H9 (cell line): ENCODE data around the gene MSRB1. TPM values are rescaled to one million over a fixed set of nuclear protein-coding genes. Genes with fewer than 3 reads are reported as not detected.

Experiments used
- DNase-seq: peaks from one replicate; pipeline ENCODE4 v3.0.0-alpha.2; 2017
- H2AFZ ChIP-seq: one replicate; pipeline ENCODE4 v1.6.1; 2013; ENCODE audit warnings: mild to moderate bottlenecking, low read length, control low read depth, moderate library complexity
- H2AK5ac ChIP-seq: 2 replicates; pipeline ENCODE4 v1.6.1; 2013; ENCODE audit warnings: low read length, control low read depth, mixed read lengths; ENCODE audit not compliant: insufficient read length
- H2BK120ac ChIP-seq: one replicate; pipeline ENCODE4 v1.6.1; 2013; ENCODE audit warnings: low read depth, mild to moderate bottlenecking, low read length, control low read depth, inconsistent platforms; ENCODE audit not compliant: poor library complexity, severe bottlenecking
- H2BK12ac ChIP-seq: 2 replicates; pipeline ENCODE4 v1.6.1; 2013; ENCODE audit warnings: low read length, control low read depth, mixed read lengths, low read depth; ENCODE audit not compliant: insufficient read length
- H2BK15ac ChIP-seq: 2 replicates; pipeline ENCODE4 v1.6.1; 2013; ENCODE audit warnings: low read depth, low read length, control low read depth
- H2BK20ac ChIP-seq: one replicate; pipeline ENCODE4 v1.6.1; 2013; ENCODE audit warnings: low read depth, mild to moderate bottlenecking, low read length, control low read depth, inconsistent platforms; ENCODE audit not compliant: poor library complexity, severe bottlenecking
- H2BK5ac ChIP-seq: 2 replicates; pipeline ENCODE4 v1.6.1; 2013; ENCODE audit warnings: low read length, control low read depth, mixed read lengths; ENCODE audit not compliant: insufficient read length
- H3K14ac ChIP-seq: 2 replicates; pipeline ENCODE4 v1.6.1; 2013; ENCODE audit warnings: low read length, control low read depth; ENCODE audit not compliant: insufficient read depth
- H3K18ac ChIP-seq: 2 replicates; pipeline ENCODE4 v1.6.1; 2013; ENCODE audit warnings: low read depth, mild to moderate bottlenecking, mixed read lengths, low read length, control low read depth; ENCODE audit not compliant: insufficient read length
- H3K23ac ChIP-seq: 2 replicates; pipeline ENCODE4 v1.6.1; 2013; ENCODE audit warnings: low read length, control low read depth, mixed read lengths, low read depth; ENCODE audit not compliant: insufficient read length
- H3K23me2 ChIP-seq: 2 replicates; pipeline ENCODE4 v1.6.1; 2013; ENCODE audit warnings: low read depth, mild to moderate bottlenecking, mixed read lengths, low read length, control low read depth; ENCODE audit not compliant: insufficient read length, poor library complexity, severe bottlenecking
- H3K27ac ChIP-seq: 2 replicates; pipeline ENCODE4 v1.5.1; 2013; ENCODE audit warnings: low read length, control low read depth, mixed read lengths, low read depth; ENCODE audit not compliant: insufficient read length
- H3K27me3 ChIP-seq: 2 replicates; pipeline ENCODE4 v1.6.1; 2013; ENCODE audit warnings: low read length, control low read depth, inconsistent platforms; ENCODE audit not compliant: insufficient read depth
- H3K4ac ChIP-seq: 2 replicates; pipeline ENCODE4 v1.6.1; 2013; ENCODE audit warnings: low read depth, mild to moderate bottlenecking, control low read depth, inconsistent platforms, low read length, moderate library complexity
- H3K4me1 ChIP-seq: 2 replicates; pipeline ENCODE4 v1.6.1; 2013; ENCODE audit warnings: low read length, control low read depth, inconsistent platforms; ENCODE audit not compliant: insufficient read depth
- H3K4me2 ChIP-seq: 2 replicates; pipeline ENCODE4 v1.6.1; 2013; ENCODE audit warnings: low read length, control low read depth, mixed read lengths; ENCODE audit not compliant: insufficient read length, insufficient read depth
- H3K56ac ChIP-seq: 2 replicates; pipeline ENCODE4 v1.6.1; 2013; ENCODE audit warnings: low read depth, mild to moderate bottlenecking, mixed read lengths, low read length, control low read depth; ENCODE audit not compliant: insufficient read length
- H3K79me1 ChIP-seq: 2 replicates; pipeline ENCODE4 v1.6.1; 2013; ENCODE audit warnings: low read depth, mild to moderate bottlenecking, moderate library complexity, low read length, control low read depth, inconsistent platforms; ENCODE audit not compliant: insufficient read depth, poor library complexity, severe bottlenecking
- H3K79me2 ChIP-seq: 2 replicates; pipeline ENCODE4 v1.6.1; 2013; ENCODE audit warnings: low read length, control low read depth, inconsistent platforms; ENCODE audit not compliant: insufficient read depth
- H3K9ac ChIP-seq: 2 replicates; pipeline ENCODE4 v1.6.1; 2013; ENCODE audit warnings: low read length, control low read depth, mixed read lengths; ENCODE audit not compliant: insufficient read length; ENCODE audit errors: extremely low read depth
- H3K9me3 ChIP-seq: one replicate; pipeline ENCODE4 v1.6.1; 2013; ENCODE audit warnings: low read depth, low read length, inconsistent platforms; ENCODE audit not compliant: control insufficient read depth
- H3T11ph ChIP-seq: one replicate; pipeline ENCODE4 v1.6.1; 2013; ENCODE audit warnings: mild to moderate bottlenecking, low read length, control low read depth, inconsistent platforms
- H4K20me1 ChIP-seq: one replicate; pipeline ENCODE4 v1.6.1; 2013; ENCODE audit not compliant: control insufficient read depth, insufficient read length, insufficient read depth
- H4K5ac ChIP-seq: 2 replicates; pipeline ENCODE4 v1.6.1; 2013; ENCODE audit warnings: low read depth, mild to moderate bottlenecking, mixed read lengths, low read length, control low read depth; ENCODE audit not compliant: insufficient read length
- H4K8ac ChIP-seq: replicated peaks from 2 replicates; pipeline ENCODE4 v1.6.1; 2013; ENCODE audit warnings: low read length, control low read depth, mixed read lengths, low read depth; ENCODE audit not compliant: insufficient read length
- H4K91ac ChIP-seq: 2 replicates; pipeline ENCODE4 v1.6.1; 2013; ENCODE audit warnings: low read depth, mild to moderate bottlenecking, moderate library complexity, mixed read lengths, low read length, control low read depth; ENCODE audit not compliant: insufficient read length
- H3K27ac Mint-ChIP-seq, 3 experiments: 2 replicates in 2 of 3; 3 replicates in 1 of 3; pipeline ENCODE4 v1.8.0; 2020 to 2021; ENCODE audit warnings: mixed read lengths in 3 of 3, mild to moderate bottlenecking in 1 of 3, moderate library complexity in 1 of 3
- H3K27me3 Mint-ChIP-seq: 2 replicates; pipeline ENCODE4 v1.8.0; 2021; ENCODE audit warnings: low read depth, mild to moderate bottlenecking, moderate library complexity, mixed read lengths
- H3K36me3 Mint-ChIP-seq, 3 experiments: 2 replicates in 2 of 3; 3 replicates in 1 of 3; pipeline ENCODE4 v1.8.0; 2020 to 2021; ENCODE audit warnings: low read depth in 3 of 3, mixed read lengths in 3 of 3; ENCODE audit not compliant: insufficient read depth in 1 of 3
- H3K4me1 Mint-ChIP-seq, 2 experiments: 2 replicates each; pipeline ENCODE4 v1.8.0; 2020; ENCODE audit warnings: mixed read lengths in 2 of 2
- H3K4me3 Mint-ChIP-seq, 2 experiments: 2 replicates in 1 of 2; 3 replicates in 1 of 2; pipeline ENCODE4 v1.8.0; 2020 to 2021; ENCODE audit warnings: mild to moderate bottlenecking in 2 of 2, mixed read lengths in 2 of 2, moderate library complexity in 1 of 2
- H3K9me3 Mint-ChIP-seq, 2 experiments: 2 replicates in 1 of 2; 3 replicates in 1 of 2; pipeline ENCODE4 v1.8.0; 2020; ENCODE audit warnings: mild to moderate bottlenecking in 2 of 2, mixed read lengths in 2 of 2, moderate library complexity in 1 of 2
- WGBS: extraction: QIAGEN DNeasy Blood & Tissue Kit; methylation state at CpG from one replicate; pipeline ENCODE4 v1.1.7; 2013; ENCODE audit warnings: missing lambda C conversion rate, low lambda C conversion rate, mixed read lengths; ENCODE audit not compliant: insufficient read length; ENCODE audit errors: extremely low coverage; 5-methylcytosine and 5-hydroxymethylcytosine counted together
- total RNA-seq: library from RNA; stranded (reverse); gene quantifications from 2 replicates; pipeline ENCODE4 v1.2.1, GENCODE V29; 2021
- TF ChIP-seq, protein P1 (sequence below): fragments of 200-600 bp; sonication (generic); conservative IDR thresholded peaks from 3 replicates; pipeline ENCODE4 v1.8.0; 2021; ENCODE audit warnings: antibody characterized with exemption, mild to moderate bottlenecking

The MSRB1 gene
- total RNA-seq, 1 experiment from 2014 or later = 25.7 TPM

DNA sequence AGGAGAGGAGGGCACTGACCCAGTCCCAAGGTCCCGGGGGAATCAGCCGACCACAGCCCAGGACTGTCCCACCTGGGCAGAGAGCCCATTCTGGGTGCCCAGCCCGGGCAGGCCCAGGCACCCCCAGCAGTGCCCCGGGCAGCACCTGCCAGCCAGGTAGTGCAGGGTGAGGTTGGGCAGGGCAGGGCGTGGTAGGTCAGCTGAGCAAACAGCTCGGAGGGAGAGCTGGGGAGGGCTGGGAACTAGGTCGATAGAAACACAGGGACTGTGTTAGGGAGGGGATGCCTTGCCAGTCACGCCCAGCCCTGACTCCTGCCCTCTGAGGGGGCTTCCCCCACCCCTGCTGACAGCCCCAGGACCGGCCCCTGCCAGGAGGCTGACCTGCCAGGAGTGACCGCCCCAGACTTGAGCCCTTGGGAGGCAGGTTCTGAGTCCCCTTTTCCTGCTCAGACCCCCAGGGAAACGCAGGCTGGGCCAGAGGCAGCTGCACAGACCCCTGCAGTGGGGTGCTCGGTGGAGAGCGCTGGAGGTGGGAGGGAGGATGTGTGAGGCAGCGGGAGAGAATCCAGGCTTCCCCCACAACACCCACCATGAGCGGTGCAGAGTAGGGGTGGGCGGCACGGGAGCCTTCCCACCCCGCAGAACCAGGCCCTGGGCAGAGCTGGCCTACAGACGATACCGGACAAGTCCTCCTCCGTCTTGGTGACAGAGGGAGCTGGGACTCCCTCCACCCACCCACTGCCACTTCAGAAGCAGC is 29.5 kb downstream of the MSRB1 start:
- Histone ChIP-seq H2AFZ (no peak overlapping the region), H3K27me3 (peaks cover 21% of the 10 kb centered on the region), H3K56ac (no peak overlapping the region), H3K4ac (no peak overlapping the region), H2BK5ac (no peak overlapping the region), H3T11ph (no peak overlapping the region), H2BK15ac (no peak overlapping the region), H4K20me1 (no peaks in the 10 kb centered on the region), H2AK5ac (no peak overlapping the region), H2BK120ac (no peak overlapping the region), H3K4me2 (no peak overlapping the region), H3K79me1 (no peaks in the 10 kb centered on the region), H3K23me2 (peaks cover 1% of the 10 kb centered on the region), H2BK20ac (no peak overlapping the region), H3K27ac (no peak overlapping the region), H3K9ac (no peak overlapping the region), H4K8ac (no peak overlapping the region), H3K18ac (no peak overlapping the region), H4K5ac (no peak overlapping the region), H3K79me2 (no peaks in the 10 kb centered on the region), H2BK12ac (no peak overlapping the region), H3K14ac (no peak overlapping the region), H3K4me1 (no peaks in the 10 kb centered on the region; the same call in 1 of the 2 replicates), H3K23ac (no peak overlapping the region), H4K91ac (no peak overlapping the region), H3K9me3 (no peaks in the 10 kb centered on the region)
- H3K9me3 Mint-ChIP-seq = no peaks in the 10 kb centered on the region
- TF ChIP-seq, protein P1, sequence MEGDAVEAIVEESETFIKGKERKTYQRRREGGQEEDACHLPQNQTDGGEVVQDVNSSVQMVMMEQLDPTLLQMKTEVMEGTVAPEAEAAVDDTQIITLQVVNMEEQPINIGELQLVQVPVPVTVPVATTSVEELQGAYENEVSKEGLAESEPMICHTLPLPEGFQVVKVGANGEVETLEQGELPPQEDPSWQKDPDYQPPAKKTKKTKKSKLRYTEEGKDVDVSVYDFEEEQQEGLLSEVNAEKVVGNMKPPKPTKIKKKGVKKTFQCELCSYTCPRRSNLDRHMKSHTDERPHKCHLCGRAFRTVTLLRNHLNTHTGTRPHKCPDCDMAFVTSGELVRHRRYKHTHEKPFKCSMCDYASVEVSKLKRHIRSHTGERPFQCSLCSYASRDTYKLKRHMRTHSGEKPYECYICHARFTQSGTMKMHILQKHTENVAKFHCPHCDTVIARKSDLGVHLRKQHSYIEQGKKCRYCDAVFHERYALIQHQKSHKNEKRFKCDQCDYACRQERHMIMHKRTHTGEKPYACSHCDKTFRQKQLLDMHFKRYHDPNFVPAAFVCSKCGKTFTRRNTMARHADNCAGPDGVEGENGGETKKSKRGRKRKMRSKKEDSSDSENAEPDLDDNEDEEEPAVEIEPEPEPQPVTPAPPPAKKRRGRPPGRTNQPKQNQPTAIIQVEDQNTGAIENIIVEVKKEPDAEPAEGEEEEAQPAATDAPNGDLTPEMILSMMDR = no peak
- H3K4me3 Mint-ChIP-seq = no peak overlapping the region
- peaks cover 3 to 49% of the 10 kb centered on the region in 2 experiments for H3K4me1 Mint-ChIP-seq
- H3K27ac Mint-ChIP-seq = no peak overlapping the region; a peak in 1 of 7 replicates
- H3K36me3 Mint-ChIP-seq = no peaks in the 10 kb centered on the region
- whole genome bisulfite sequencing = no CpG with 5 or more reads among the region's 21 CpGs
- H3K27me3 Mint-ChIP-seq = peaks cover 48% of the 10 kb centered on the region
- DNase-seq = no peak
